ENCODE data around the gene SEPSECS. TPM values are rescaled to one million over a fixed set of nuclear protein-coding genes. Genes with fewer than 3 reads are reported as not detected.

SEPSECS gene
- total RNA-seq, 2 experiments from 2014 or later: 18.5 to 18.7 TPM

DNA sequence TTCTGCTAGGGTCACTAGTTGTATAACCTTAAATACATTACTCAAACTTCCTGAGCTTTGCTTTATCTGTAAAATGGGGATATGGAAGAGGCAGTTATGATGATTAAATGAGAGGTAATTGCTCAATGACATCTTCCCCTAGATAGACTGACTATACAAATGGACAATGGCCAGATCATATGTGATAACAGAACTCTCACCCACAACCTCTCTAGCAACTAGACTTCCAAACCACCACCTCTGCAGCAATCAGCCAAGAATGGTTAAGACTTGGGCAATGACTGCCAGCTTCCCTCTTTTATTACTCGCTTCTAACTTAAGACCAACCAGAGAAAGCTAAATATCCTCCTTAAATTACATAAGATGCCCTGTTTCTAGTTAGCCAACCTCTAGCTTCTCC, 2.9 kb upstream of the SEPSECS start:
- Histone ChIP-seq H3K4me3 (ENCODE audit: low read length) (no peak overlapping the region), H3K36me3 (ENCODE audit: insufficient read depth, low read length) (peaks cover 22% of the 10 kb centered on the region), H3K27ac (ENCODE audit: low read depth in 1 of 2, low read length in 2 of 2) (no peak overlapping the region), H3K9me3 (ENCODE audit: control insufficient read depth in 1 of 2, insufficient read depth in 1 of 2, low read length in 2 of 2) (no peaks in the 10 kb centered on the region), H3K4me1 (ENCODE audit: insufficient read depth, low read length) (peaks cover 26% of the 10 kb centered on the region), H3K27me3 (ENCODE audit: control insufficient read depth in 1 of 2, insufficient read depth in 2 of 2, low read length in 2 of 2) (no peaks in the 10 kb centered on the region)
- Mint-ChIP-seq H3K27ac (no peak overlapping the region), H3K4me3 (peak overlapping the region; percentile 70), H3K27me3 (no peaks in the 10 kb centered on the region), H3K4me1 (ENCODE audit: low read depth) (peaks cover 70% of the 10 kb centered on the region), H3K9me3 (no peaks in the 10 kb centered on the region), H3K36me3 (ENCODE audit: low read depth) (peaks cover 64% of the 10 kb centered on the region)
- TF ChIP-seq, protein P1, sequence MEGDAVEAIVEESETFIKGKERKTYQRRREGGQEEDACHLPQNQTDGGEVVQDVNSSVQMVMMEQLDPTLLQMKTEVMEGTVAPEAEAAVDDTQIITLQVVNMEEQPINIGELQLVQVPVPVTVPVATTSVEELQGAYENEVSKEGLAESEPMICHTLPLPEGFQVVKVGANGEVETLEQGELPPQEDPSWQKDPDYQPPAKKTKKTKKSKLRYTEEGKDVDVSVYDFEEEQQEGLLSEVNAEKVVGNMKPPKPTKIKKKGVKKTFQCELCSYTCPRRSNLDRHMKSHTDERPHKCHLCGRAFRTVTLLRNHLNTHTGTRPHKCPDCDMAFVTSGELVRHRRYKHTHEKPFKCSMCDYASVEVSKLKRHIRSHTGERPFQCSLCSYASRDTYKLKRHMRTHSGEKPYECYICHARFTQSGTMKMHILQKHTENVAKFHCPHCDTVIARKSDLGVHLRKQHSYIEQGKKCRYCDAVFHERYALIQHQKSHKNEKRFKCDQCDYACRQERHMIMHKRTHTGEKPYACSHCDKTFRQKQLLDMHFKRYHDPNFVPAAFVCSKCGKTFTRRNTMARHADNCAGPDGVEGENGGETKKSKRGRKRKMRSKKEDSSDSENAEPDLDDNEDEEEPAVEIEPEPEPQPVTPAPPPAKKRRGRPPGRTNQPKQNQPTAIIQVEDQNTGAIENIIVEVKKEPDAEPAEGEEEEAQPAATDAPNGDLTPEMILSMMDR (IDR thresholded peaks at IDR 0.05): no peak
- no peak for ATAC-seq (ENCODE audit: poor library complexity)
- intact Hi-C loops (cut with DNase I, micrococcal nuclease): loop anchor here (5.0 to 10.0 kb wide), 3 partner anchors 149 to 752 kb away; partner anchors contain the start of genes ANAPC4 (in 2 of the 2), SMIM20 (in 1 of the 2) and ZCCHC4 (in 1 of the 2)
- POLR2A ChIA-PET: interaction anchor here (0.8 to 5.0 kb wide), 3 partner anchors 14 to 150 kb away, joined by 3 to 51 read pairs (median 3); partner anchors contain the start of gene ZCCHC4
- CTCF ChIA-PET: interaction anchor here (0.9 to 4.7 kb wide), 2 partner anchors 18 to 149 kb away, joined by 3 to 48 read pairs; partner anchors contain the start of gene ZCCHC4
- no peak for DNase-seq

DNA sequence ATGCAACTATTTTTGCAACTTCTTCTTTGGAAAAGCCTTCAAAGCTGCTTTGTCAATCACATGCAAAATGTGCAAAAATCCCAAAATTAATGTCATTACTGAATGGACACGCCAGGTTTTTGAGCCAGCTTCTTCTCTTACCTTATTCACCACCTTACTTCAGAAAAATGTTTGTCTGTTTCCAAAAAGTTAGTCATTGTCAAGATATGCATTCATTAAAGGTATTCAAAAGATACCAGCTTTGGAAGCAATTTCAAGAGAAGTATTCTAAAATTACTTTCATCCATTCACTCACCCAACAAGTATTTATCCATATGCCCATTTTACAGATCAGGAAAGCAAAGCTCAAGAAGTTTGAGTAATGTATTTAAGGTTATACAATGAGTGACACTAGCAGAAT, 2.3 kb upstream of the SEPSECS start:
- intact Hi-C loops (cut with DNase I, micrococcal nuclease): loop anchor here (5.0 to 10.0 kb wide), 3 partner anchors 150 to 752 kb away; partner anchors contain the start of genes ANAPC4 (in 2 of the 2), SMIM20 (in 1 of the 2) and ZCCHC4 (in 1 of the 2)
- Histone ChIP-seq H3K36me3 (ENCODE audit: insufficient read depth, low read length) (peaks cover 22% of the 10 kb centered on the region), H3K9me3 (ENCODE audit: control insufficient read depth in 1 of 2, insufficient read depth in 1 of 2, low read length in 2 of 2) (no peaks in the 10 kb centered on the region), H3K4me3 (ENCODE audit: low read length) (no peak overlapping the region), H3K27ac (ENCODE audit: low read depth in 1 of 2, low read length in 2 of 2) (no peak overlapping the region), H3K4me1 (ENCODE audit: insufficient read depth, low read length) (peaks cover 26% of the 10 kb centered on the region), H3K27me3 (ENCODE audit: control insufficient read depth in 1 of 2, insufficient read depth in 2 of 2, low read length in 2 of 2) (no peaks in the 10 kb centered on the region)
- CTCF ChIA-PET: interaction anchor here (0.6 to 4.7 kb wide), 4 partner anchors 61 to 215 kb away, joined by 3 to 48 read pairs (median 4); partner anchors contain the start of gene ZCCHC4
- H3K36me3 Mint-ChIP-seq (ENCODE audit: low read depth): peaks cover 62% of the 10 kb centered on the region
- POLR2A ChIA-PET: interaction anchor here (0.8 to 5.0 kb wide), 3 partner anchors 15 to 151 kb away, joined by 3 to 51 read pairs (median 3); partner anchors contain the start of gene ZCCHC4
- H3K27ac Mint-ChIP-seq: no peak overlapping the region
- TF ChIP-seq, protein P1 (IDR thresholded peaks at IDR 0.05): no peak
- no peaks in the 10 kb centered on the region for H3K27me3 Mint-ChIP-seq
- H3K4me1 Mint-ChIP-seq (ENCODE audit: low read depth): peaks cover 70% of the 10 kb centered on the region
- H3K4me3 Mint-ChIP-seq: no peak overlapping the region
- DNase-seq (no peak), ATAC-seq (ENCODE audit: poor library complexity) (no peak)
- H3K9me3 Mint-ChIP-seq: no peaks in the 10 kb centered on the region

DNA sequence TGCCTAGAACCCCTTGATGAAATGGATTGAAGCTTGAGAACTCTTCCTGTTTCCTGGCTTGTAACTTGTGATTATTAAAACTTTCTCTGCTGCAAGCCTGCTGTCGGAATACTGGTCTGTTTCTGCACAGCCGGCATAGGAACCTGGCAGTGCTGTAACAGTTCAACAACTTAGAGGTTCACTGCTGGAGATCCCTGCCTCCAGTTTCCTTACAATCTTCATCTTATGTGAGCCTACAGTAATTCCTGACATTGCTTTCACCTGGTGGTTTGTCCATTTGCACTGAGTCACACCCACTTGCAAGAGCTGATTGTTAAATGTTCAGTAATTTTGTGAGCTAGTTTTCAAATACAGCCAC, 1.3 kb upstream of the SEPSECS start:
- Mint-ChIP-seq H3K27ac (peak overlapping the region; percentile 96), H3K27me3 (no peaks in the 10 kb centered on the region), H3K4me3 (peak overlapping the region; percentile 93), H3K36me3 (ENCODE audit: low read depth) (peaks cover 63% of the 10 kb centered on the region), H3K4me1 (ENCODE audit: low read depth) (peaks cover 71% of the 10 kb centered on the region), H3K9me3 (no peaks in the 10 kb centered on the region)
- ATAC-seq (ENCODE audit: poor library complexity) (no peak), DNase-seq (peak in 1 of 14 experiments; percentile 15)
- TF ChIP-seq, protein P1 (IDR thresholded peaks at IDR 0.05): no peak
- Histone ChIP-seq H3K9me3 (ENCODE audit: control insufficient read depth in 1 of 2, insufficient read depth in 1 of 2, low read length in 2 of 2) (no peaks in the 10 kb centered on the region), H3K27me3 (ENCODE audit: control insufficient read depth in 1 of 2, insufficient read depth in 2 of 2, low read length in 2 of 2) (no peaks in the 10 kb centered on the region), H3K27ac (ENCODE audit: low read depth in 1 of 2, low read length in 2 of 2) (peak overlapping the region in 1 of 2 donors; percentile 98), H3K4me1 (ENCODE audit: insufficient read depth, low read length) (peaks cover 26% of the 10 kb centered on the region), H3K36me3 (ENCODE audit: insufficient read depth, low read length) (peaks cover 25% of the 10 kb centered on the region), H3K4me3 (ENCODE audit: low read length) (peak overlapping the region; percentile 91)
- intact Hi-C loops (cut with DNase I, micrococcal nuclease): loop anchor here (2.0 to 10.0 kb wide), 6 partner anchors 17 to 753 kb away; partner anchors contain the start of genes ANAPC4 (in 2 of the 2), SMIM20 (in 1 of the 2) and ZCCHC4 (in 1 of the 2)
- ChIA-PET CTCF (interaction anchor here (0.6 to 4.7 kb wide), 4 partner anchors 33 to 216 kb away, joined by 3 to 48 read pairs (median 4); partner anchors contain the start of gene ZCCHC4), POLR2A (interaction anchor here (0.6 to 5.0 kb wide), 5 partner anchors 15 to 1420 kb away, joined by 3 to 80 read pairs (median 37); partner anchors contain the start of genes PI4K2B and ZCCHC4)
